SIG-M5 treated with dmso at 0.1 percent for 504 hours (cell line): ENCODE data around the gene ABL1.

ENCODE experiments used
- DNase-seq: peaks from one replicate; lab custom pipeline; 2025; ENCODE audit not compliant: unreplicated experiment; lab: John Stamatoyannopoulos, UW

Gene ABL1

DNA sequence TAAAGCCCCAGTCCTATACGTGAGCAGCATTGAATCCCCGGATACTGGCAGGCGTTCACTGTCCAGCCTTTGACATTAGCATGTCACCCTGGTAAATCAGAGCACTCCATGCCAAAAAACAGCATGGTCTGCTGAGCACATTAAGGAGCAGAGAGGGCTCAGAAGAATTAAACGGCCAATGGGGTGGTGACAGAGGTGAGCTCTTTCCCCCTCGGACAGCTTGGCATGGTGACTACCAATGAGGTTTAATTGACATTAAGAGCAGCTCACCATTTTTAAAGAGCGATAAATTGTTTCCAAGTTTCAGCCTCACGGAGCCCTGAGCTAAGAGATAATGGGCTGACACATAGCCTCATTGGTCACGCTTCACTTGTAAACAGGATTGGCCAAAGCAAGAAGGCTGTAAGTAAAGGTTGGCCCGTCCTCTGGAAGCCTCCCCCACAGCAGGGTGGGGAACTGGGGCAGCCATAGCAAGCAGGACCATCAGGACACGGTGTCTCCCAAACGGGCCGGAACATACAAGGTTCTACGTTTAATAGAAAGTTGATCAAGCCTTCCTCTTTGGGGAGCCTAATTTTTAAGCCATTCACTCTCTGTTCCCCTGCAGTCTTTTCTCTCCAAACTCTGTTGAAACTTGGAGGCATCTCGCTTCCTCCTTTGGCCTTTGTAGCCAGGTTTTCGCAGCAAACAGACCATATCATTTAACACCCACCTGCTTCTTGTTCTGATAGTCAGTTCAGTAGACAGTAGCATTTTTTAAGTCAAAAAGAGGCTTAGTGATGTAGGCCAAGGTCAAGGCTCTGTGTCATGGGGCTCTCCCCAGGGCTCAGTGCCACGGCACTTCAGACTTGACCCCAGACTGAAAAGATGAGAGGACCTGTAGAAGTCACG lies 35.7 kb downstream of the ABL1 start:
- no peak for DNase-seq

DNA sequence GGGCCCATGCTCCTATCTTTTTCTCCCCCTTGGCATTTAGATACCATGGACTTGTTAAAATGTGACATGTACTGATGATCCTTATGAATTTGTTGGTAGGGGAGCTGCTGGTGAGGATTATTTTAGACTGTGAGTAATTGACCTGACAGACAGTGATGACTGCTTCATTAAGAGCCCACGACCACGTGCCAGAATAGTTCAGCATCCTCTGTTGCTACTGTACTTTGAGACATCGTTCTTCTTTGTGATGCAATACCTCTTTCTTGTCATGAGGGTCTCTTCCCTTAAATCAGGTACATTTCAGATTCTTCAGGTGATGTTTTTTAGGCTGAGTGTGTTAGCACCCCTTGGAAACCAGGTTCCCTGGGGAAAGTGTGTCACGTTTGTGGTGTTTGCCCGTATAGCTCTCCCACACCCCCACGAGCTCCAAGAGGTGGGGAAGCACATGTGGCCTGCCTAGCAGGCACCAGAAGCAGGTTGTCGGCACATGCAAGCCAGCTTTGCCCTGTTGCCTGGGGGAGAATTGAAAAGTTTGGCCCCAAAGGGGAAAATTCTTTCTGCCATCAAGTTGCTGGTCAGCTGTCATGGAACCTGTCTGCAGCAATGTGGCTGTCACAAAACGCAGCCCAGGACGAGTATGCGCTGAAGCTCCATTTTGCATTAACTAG lies 36.5 kb downstream of the ABL1 start:
- DNase-seq, result no peak

DNA sequence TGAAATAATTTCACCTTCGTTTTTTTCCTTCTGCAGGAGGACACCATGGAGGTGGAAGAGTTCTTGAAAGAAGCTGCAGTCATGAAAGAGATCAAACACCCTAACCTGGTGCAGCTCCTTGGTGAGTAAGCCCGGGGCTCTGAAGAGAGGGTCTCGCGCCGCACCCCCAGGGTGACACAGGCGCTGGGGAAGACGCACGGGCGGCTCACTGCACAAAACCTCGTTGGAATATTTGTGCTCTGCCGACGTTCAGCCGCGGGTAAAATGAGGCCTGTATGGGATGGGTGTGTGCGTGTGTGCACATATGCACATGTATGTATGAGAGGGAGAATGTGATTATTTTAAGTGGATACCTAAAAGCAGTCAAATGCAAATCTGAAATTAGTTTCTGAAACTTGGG lies 37.0 kb downstream of the ABL1 start:
- DNase-seq, result no peak

DNA sequence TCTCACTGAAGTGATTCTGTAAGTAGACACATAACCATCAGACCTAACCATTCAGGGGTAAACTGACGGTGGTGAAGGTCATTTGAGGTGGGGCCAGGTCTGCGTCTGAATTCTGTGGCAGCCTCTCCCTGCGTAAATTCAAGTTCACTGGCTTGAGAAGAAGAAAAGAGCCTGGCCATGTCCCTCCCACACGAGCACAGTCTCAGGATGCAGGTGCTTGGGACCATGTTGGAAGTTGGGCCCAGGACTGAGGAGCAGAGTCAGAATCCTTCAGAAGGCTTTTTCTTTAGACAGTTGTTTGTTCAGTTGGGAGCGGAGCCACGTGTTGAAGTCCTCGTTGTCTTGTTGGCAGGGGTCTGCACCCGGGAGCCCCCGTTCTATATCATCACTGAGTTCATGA lies 37.5 kb downstream of the ABL1 start:
- no peak for DNase-seq

DNA sequence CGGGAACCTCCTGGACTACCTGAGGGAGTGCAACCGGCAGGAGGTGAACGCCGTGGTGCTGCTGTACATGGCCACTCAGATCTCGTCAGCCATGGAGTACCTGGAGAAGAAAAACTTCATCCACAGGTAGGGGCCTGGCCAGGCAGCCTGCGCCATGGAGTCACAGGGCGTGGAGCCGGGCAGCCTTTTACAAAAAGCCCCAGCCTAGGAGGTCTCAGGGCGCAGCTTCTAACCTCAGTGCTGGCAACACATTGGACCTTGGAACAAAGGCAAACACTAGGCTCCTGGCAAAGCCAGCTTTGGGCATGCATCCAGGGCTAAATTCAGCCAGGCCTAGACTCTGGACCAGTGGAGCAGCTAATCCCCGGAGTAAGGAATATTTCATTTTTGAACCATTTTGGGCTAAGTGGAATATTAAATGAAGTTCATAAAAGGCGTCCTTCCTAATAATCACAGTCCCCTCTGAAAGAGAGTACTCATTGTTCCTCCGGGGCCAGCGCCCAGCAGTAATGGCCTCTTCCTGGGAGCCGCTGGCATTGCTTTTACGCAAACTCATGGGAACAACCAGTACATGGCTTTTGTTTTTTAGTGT lies 38.0 kb downstream of the ABL1 start:
- no peak for DNase-seq

DNA sequence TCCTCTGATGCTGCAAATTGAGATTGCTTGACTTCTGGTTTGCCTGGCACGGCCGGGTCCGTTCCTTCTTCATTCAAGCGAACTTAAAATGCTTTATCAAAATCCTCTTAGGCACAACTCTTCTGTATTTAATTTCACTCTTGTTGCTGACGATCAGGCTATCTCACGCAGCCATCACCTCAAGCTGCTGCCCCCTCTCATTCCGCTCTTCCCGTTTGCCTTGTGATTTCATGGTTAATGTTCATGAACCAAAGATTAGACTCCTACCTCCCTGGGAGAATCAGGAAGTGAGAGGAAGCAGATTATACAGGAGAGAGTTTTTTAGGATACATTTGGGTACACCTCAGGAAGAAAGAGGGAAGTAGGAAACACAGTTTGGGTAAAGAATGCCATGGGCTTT lies 38.9 kb downstream of the ABL1 start:
- DNase-seq, result no peak

DNA sequence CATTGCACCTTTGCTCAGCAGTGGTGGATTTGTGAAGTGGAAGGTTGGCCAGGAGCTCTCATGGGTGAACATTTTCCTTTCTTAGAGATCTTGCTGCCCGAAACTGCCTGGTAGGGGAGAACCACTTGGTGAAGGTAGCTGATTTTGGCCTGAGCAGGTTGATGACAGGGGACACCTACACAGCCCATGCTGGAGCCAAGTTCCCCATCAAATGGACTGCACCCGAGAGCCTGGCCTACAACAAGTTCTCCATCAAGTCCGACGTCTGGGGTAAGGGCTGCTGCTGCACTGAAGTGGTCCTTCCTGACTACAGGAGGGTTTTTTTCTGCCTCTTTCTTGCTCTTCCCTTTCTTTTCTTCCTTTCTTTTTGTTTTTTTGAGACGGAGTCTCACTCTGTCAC lies 39.7 kb downstream of the ABL1 start:
- no peak for DNase-seq

DNA sequence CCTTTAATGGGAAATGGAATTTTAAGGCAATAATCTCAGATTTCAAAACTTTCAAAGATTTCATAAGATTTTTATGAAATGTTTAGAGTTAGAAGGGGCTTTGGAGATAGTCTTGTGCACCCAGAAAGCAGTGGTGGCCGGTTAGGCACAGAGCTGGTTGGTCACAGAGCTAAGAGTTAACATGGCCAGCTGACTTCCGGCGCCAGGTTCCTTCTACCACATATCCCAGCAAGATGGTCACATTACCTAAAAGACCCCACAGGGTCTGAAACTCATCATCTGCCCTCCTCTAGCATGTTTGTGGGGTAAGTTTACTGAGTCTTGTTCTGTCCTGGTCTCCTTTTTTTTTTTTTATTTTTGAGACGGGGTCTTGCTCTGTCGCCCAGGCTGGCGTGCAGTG lies 42.2 kb downstream of the ABL1 start:
- no peak for DNase-seq

DNA sequence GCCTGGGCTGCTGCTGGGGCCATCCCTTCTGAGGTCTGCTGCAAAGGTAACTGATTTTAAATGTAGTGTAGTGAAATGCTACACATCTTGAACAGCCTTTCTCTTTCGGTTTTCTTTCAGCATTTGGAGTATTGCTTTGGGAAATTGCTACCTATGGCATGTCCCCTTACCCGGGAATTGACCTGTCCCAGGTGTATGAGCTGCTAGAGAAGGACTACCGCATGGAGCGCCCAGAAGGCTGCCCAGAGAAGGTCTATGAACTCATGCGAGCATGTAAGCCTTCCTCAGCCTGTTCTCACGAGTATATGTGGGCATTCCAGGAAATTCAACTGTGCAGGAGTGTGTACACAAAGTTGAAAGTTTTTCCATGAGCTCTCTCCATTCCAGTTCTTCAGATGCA lies 43.2 kb downstream of the ABL1 start:
- DNase-seq, result no peak

DNA sequence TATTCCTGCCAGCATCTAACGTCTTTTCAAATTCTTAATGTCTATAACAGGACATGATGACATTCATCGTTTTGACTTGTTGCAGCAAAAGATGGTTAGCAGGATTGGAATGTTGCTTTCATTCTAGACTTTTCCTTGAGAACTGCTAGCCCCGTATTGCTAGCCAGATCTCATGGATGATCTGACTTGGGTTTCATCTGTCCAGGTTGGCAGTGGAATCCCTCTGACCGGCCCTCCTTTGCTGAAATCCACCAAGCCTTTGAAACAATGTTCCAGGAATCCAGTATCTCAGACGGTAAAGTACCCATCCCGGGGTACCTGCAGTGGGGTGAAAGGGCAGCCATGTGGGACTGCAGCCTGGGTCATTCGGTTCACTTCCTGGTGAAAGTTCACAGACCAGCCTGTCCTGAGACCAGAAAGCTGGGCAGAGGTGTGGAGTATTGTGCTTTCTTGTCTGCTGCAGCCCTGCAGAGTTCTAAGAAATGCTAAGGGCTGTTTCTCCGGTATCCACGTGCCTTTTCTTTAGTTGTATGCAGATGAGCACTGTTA lies 44.9 kb downstream of the ABL1 start:
- DNase-seq, result no peak

DNA sequence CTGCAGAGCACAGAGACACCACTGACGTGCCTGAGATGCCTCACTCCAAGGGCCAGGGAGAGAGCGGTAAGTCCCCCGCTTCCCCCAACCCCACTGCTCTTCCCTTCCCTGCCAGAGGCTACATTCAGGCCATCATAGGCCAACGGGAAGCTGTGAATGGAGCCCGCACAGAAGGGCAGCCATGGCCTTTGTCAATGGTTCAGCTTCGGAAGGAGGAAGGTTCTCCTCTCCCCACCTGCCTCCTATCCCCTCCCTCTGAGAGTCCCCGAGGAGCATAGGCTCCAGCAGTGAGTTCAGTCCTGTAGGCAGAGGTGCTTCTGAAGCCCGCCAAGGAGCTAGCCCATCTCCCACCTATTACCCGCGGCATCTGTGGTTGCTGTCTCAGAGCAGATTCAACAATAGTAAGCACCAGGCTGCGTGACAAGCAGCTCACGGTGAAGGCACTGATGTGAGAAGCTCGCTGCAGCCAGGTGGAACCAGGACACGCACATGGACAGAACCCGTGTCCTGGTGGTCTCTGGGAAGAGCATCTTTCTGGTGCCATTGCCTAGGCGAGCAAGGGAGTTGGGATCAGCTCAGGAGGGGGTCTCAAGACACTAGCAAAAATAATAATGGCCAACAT lies 45.7 kb downstream of the ABL1 start:
- no peak for DNase-seq

DNA sequence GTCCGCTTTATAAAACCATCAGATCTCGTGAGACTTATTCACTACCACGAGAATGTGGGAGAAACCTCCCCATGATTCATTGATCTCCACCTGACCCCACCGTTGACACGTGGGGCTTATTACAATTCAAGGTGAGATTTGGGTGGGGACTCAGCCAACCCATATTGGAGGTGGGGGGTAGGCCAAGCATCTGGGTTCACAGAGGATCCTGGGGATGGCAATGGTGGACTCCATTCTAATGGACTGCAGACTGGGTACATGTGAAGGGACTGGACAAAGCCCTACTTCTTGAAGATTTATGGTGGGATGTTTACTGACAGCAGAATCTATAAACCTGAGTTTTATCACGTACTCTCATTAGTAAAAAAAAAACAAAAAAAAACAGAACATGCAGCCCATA lies 46.5 kb downstream of the ABL1 start:
- DNase-seq, result no peak

DNA sequence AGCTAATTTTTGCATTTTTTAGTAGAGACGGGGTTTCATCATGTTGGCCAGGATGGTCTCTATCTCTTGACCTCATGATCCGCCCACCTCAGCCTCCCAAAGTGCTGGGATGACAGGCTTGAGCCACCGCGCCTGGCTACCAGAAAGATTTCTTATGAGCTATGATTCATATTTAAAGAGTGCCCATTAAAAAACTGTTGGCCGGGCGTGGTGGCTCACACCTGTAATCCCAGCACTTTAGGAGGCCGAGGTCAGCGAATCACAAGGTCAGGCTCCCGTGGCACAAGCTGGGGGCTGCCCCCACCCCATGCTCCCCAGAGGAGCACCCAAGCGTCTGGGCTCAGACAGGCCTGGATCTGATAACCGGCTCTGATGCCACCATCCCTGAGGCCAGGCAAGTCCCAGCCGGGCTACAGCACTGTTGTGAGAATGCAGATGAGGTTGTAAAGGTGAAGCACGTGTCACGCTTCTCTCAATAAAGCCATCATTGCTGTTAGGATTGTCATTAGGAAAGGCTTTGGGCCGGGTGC lies 47.7 kb downstream of the ABL1 start:
- DNase-seq, result no peak

DNA sequence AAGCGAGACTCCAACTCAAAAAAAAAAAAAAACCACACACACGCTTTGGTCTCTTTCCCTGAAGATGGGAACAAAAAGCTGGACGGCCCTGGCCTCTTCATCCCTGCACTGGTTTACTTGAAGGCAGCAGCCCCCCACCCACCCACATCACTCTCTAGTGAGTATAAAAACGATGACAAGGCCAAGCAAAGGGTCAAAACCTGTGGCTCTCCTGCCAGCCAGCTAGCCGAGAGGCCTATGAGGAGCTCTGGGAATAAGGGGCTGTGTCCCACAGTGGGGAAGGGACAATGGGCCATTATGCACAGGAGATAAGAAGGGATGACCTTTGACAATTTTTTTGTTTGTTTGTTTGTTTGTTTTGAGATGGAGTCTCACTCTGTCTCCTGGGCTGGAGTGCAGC lies 48.4 kb downstream of the ABL1 start:
- DNase-seq, result no peak

DNA sequence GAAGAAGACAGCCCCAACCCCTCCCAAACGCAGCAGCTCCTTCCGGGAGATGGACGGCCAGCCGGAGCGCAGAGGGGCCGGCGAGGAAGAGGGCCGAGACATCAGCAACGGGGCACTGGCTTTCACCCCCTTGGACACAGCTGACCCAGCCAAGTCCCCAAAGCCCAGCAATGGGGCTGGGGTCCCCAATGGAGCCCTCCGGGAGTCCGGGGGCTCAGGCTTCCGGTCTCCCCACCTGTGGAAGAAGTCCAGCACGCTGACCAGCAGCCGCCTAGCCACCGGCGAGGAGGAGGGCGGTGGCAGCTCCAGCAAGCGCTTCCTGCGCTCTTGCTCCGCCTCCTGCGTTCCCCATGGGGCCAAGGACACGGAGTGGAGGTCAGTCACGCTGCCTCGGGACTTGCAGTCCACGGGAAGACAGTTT lies 49.1 kb downstream of the ABL1 start:
- no peak for DNase-seq

DNA sequence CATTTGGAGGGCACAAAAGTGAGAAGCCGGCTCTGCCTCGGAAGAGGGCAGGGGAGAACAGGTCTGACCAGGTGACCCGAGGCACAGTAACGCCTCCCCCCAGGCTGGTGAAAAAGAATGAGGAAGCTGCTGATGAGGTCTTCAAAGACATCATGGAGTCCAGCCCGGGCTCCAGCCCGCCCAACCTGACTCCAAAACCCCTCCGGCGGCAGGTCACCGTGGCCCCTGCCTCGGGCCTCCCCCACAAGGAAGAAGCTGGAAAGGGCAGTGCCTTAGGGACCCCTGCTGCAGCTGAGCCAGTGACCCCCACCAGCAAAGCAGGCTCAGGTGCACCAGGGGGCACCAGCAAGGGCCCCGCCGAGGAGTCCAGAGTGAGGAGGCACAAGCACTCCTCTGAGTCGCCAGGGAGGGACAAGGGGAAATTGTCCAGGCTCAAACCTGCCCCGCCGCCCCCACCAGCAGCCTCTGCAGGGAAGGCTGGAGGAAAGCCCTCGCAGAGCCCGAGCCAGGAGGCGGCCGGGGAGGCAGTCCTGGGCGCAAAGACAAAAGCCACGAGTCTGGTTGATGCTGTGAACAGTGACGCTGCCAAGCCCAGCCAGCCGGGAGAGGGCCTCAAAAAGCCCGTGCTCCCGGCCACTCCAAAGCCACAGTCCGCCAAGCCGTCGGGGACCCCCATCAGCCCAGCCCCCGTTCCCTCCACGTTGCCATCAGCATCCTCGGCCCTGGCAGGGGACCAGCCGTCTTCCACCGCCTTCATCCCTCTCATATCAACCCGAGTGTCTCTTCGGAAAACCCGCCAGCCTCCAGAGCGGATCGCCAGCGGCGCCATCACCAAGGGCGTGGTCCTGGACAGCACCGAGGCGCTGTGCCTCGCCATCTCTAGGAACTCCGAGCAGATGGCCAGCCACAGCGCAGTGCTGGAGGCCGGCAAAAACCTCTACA lies 49.8 kb downstream of the ABL1 start:
- no peak for DNase-seq

DNA sequence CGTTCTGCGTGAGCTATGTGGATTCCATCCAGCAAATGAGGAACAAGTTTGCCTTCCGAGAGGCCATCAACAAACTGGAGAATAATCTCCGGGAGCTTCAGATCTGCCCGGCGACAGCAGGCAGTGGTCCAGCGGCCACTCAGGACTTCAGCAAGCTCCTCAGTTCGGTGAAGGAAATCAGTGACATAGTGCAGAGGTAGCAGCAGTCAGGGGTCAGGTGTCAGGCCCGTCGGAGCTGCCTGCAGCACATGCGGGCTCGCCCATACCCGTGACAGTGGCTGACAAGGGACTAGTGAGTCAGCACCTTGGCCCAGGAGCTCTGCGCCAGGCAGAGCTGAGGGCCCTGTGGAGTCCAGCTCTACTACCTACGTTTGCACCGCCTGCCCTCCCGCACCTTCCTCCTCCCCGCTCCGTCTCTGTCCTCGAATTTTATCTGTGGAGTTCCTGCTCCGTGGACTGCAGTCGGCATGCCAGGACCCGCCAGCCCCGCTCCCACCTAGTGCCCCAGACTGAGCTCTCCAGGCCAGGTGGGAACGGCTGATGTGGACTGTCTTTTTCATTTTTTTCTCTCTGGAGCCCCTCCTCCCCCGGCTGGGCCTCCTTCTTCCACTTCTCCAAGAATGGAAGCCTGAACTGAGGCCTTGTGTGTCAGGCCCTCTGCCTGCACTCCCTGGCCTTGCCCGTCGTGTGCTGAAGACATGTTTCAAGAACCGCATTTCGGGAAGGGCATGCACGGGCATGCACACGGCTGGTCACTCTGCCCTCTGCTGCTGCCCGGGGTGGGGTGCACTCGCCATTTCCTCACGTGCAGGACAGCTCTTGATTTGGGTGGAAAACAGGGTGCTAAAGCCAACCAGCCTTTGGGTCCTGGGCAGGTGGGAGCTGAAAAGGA lies 50.7 kb downstream of the ABL1 start:
- no peak for DNase-seq

DNA sequence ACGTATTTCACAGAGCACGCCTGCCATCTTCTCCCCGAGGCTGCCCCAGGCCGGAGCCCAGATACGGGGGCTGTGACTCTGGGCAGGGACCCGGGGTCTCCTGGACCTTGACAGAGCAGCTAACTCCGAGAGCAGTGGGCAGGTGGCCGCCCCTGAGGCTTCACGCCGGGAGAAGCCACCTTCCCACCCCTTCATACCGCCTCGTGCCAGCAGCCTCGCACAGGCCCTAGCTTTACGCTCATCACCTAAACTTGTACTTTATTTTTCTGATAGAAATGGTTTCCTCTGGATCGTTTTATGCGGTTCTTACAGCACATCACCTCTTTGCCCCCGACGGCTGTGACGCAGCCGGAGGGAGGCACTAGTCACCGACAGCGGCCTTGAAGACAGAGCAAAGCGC lies 51.9 kb downstream of the ABL1 start:
- DNase-seq, result no peak

DNA sequence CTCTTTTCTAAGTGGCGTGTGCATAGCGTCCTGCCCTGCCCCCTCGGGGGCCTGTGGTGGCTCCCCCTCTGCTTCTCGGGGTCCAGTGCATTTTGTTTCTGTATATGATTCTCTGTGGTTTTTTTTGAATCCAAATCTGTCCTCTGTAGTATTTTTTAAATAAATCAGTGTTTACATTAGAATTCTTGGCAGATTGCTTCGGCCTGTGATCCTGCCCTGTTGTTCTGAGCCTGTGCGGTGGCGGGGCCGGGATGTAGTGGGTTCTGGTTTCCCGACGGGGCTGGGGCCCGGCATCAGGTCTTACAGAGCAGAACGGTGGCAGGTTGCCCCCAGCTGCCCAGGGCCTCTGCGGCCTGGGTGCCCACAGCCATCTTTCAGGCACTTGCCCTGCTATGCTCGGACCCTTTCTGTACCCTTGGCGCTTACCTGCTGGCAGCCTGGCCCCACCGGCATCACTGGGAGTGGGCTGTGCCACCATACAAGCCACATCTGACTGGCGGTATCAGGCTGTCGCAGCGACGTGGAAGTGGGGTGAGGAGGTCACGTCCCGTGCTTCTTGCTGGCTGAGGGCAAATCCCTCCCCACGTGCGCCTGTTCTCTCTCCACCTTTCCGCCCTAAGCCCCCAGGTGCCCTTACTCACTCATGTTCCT lies 52.6 kb downstream of the ABL1 start:
- no peak for DNase-seq
